Stimulated activated CD4-positive, alpha-beta T cell treated with anti-CD3 and anti-CD28 coated beads, Interleukin-15, amount 100 ng/mL, for 1 hour (primary cell): ENCODE results near the gene COL26A1.

Experiments used
- DNase-seq, 2 donors: peaks; one replicate each; pipeline ENCODE4 v3.0.0-alpha.2; 2020; ENCODE audit warnings: low read depth in 1 of 2, low spot score in 1 of 2

COL26A1 gene

DNA sequence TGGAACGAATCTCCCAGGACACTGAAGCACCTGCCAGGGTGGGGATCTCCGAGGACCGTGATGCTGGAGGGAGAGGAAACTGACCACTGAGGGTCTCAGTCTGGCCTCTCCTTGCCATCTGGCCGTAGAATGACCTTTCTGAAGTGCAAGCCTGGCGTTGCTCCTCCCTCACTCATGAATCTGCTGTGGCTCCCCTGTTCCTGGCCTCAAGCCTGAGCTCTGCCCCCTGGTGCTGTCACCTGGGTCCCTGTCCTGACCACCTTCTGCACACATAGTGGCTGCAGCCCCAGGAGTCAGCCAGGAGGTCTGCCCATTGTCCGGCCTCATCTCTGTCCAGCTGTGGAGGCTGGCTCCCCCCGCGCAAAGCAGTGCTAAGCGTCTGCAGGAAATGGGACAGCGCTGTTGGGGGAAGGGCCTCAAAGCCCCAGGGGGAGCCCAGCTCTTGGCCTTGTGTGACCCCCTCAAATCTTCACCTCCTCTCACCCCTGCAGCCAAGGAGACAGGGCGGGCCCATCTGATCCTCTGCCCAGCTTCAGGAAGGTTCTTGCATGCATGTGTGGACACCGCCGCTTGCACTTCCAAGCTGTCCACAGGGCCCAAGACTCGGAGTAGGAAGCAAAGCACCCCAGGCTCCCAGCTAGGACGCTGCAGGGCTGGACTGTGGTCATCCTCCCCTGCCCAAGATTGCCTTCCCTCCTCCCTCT, 200.7 kb downstream of the COL26A1 start:
- DNase-seq, result no peak

DNA sequence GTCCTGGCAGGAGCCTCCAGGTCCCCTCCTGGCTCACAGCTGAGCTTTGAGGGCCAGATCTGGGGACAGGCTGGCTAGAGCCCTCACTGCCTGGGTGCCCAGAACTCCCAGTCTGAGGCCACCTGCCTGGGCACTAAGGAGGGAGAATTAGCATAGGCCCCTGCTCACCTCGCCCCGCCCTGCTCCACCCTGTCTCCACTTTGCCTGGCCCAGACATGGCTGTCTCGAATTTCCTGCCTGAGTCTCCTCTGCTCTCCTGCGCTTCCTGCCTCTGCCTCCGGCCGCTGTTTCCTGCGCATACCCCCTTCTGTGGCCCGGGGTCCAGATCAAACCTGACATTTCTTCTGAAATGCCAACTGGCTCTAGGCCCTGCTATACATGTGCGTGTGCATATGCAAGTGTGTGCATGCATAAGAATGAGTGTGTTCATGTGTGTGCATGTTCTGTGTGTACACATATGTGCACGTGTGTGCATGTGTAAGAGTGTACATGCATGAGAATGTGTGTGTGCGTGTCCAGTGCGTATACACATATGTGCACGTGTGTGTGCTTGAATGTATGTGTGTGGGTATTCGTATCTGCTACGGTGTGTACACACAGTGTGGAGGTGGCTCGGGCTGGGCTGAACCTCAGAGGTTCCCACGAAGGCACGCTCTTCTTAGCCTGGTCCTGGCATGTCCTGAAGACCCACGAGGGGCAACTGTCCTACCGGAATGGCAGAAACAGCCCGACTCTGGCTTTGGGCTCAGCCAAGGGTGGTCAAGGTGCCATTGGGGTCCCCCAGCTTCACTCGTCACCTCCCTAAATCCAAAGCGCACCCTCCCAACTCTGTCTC, 201.5 kb downstream of the COL26A1 start:
- no peak for DNase-seq

DNA sequence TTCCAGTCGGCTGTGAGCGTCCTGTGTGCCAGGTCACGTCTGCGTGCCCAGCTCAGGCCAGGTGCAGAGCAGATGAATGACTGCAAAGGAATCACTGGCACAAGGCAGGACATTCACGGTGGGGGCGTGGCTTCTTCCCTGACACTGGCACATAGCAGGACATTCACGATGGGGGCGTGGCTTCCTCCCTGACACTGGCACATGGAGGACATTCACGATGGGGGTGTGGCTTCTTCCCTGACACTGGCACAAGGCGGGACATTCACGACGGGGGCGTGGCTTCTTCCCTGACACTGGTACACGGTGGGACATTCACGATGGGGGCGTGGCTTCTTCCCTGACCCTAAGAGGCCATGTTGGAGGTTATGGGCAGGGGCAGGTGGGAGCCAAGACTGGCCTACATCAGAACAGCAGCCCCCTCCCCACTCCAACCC, 202.1 kb downstream of the COL26A1 start:
- no peak for DNase-seq

DNA sequence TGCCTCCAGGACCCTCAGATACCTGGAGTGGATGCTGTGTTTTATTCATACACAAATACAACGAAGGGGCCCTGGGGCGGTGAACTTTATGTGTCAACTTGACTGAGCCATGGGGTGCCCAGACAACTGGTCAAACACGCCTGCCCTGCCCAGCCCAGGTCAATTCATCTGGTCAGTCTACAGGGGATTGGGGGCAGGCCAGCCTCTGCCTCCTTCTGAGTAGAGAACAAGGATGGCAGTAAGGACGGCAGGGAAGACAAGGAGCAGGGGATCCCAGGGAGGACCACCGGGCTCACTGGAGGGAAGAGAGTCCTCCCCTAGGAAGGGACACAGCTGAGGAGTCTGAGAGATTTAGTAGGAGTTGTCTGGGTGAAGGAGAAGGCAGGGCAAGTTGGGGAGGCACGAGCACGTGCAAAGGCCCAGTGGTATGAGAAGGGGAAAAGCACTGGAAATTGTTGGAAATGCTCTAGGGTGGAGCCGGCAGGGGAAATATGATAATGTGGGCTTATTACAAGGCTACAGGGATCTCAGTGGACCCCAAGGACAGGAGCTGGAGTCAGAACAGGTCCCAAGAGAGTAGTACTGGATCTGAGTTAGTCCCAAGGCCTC, 203.0 kb downstream of the COL26A1 start:
- no peak for DNase-seq

DNA sequence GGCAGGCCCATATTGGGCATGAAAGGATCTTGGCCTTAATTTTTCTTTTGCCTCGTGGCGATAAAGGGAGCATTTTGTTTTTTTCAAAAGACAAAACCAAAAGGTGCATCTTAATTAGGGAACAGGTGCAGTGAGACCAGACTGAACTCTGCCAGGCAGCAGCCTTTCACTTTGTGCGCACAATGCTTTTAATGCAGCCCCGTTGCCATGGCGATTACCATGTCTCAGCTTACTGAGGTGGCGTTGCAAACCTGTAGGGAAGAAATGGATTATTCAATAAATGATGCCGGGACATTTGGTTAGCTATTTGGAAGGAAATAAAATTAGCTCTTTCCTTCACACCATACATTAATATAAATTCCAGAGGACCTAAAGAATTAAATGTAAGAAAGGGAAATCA, 204.6 kb downstream of the COL26A1 start:
- no peak for DNase-seq

DNA sequence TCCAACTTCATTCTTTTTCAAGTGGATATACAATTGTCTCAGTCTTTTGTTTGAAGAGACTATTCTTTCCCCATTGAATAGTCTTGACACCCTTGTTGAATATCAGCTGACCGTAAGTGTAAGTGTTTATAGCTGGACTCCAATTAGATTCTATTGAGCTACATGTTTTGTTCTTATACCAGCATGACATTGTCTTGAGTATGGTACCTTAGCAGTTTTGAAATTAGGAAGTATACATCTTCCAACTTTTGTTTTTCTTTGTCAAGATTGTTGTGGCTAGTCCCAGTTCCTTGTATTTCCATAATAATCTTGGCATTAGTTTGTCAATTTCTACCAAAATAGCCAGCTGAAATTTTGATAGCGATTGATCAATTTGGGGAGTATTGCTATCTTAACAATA, 209.5 kb downstream of the COL26A1 start:
- no peak for DNase-seq

DNA sequence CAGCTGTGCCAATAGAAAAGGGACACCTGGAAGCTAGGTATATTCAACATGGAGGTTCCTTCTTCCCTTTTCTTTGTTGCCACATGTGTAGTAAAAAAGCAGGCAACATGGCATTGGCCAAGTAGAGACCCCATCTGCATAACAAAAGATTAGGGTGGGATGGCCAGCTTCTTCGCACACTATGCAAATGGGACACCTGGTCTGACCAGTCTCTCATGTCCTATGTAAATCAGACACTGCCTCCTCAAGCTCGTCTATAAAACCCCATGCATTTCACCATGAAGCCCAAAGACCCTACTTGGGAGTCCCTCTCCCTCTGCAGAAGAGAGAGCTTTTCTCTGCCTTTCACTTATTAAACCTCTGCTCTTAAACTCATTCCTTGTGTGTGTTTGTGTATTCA, 212.5 kb downstream of the COL26A1 start:
- no peak for DNase-seq

DNA sequence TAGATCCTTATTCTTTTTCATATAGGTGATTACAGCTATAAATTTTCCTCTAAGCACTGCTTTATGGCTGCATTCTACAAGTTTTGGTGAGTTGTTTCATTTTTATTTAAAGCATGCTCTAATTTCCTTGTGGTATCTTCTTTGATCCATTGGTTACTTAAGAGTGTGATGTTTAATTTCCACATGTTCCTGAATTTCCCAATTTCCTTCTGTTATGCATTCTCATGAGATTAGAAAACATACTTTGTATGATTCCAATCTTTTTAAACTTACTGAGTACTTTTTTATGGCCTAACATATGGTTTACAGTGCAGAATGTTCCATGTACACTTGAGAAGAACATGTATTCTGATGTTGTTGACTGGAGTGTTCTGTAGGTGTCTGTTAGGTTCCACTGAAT, 213.0 kb downstream of the COL26A1 start:
- DNase-seq, result no peak

DNA sequence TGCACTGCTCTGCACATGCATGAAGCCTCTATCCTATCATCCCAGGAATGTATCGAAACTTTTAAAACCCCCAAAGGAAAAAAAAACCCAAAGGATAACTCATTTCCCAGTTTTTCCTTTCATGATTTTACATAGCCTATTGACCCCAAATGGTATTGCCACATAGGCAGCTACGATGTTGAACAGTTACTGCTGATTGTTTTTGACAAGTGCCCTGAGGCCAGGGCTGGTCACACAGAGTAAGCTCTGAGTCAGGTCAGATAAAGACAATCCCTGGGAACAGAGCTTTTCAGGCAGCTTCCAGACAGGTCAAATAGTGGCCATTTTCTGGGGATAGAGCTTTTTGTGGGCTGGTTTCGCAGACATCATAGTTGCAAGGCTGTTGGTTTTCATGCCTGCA, 214.3 kb downstream of the COL26A1 start:
- no peak for DNase-seq

DNA sequence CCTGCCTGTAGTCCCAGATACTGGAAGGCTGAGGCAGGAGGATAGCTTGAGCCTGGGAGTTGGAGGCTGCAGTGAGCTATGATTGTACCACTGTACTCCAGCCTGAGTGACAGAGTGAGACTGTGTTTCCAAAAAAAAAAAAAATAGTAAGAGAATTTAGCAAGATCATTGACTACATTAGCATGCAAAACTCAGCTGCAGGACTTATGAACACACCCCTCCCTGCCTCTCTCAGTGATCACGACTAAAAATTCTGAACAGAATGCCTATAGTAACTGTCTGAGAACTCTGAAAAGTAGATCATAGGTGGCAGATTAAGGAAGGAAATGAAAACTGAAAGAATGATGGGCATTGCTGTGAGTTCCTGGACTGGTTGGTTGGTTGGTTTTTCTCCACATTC, 215.9 kb downstream of the COL26A1 start:
- no peak for DNase-seq

DNA sequence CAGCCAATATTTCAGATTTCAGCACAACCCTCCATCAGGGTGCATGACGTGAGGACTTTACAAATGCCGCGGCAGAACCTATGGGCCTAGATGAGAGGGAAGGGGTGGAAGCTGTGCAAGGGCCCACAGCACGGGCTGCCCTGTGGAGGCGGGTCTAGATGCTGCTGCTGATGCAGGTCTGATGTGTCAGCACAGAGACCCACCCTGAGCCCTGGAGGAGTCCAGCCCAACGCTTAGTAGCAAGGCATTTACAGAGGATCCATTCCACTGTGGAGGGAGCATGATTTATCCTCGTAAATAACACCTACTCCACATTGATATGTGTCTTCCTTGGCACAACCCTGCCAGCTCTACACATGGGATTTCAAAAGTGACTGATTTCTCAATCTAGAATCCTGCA, 217.9 kb downstream of the COL26A1 start:
- no peak for DNase-seq

DNA sequence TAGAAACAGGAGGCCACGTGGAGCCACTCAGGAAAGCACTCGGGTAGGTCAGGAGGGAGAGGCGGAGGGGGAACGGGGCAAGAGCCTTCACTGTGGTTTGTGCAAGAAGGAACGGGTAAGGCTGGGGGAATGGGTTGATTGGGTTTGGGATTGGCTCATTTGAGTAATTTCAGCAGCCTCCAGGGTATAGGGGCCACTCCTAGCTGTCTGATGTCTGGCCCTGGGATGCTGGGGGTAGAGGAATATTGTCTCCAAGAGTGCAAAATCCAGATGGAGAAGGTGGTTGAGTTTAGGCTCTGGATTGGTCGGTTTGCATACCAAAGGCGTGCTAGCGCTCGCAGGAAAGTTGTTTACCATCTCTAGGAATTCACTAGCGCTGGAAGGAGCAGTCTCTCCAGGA, 219.2 kb downstream of the COL26A1 start:
- no peak for DNase-seq

DNA sequence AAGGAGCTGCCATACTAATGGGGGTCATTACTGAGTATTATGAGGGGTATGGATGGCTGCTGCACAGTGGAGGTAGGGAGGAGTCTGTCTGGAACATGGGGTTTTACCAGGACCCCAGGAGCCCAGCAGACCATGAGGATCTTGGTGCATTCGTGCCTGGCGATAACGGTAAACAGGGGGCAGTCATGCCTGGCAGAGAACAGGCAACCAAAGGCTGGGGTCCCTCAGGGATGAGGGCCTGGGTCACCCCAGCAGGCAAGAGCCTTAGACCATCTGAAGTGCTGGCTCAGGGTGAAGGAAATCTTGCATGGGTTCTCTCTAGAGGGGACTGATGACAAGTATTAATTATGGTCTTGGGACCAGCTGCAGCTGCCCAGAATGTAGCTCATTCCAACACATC, 220.3 kb downstream of the COL26A1 start:
- no peak for DNase-seq

DNA sequence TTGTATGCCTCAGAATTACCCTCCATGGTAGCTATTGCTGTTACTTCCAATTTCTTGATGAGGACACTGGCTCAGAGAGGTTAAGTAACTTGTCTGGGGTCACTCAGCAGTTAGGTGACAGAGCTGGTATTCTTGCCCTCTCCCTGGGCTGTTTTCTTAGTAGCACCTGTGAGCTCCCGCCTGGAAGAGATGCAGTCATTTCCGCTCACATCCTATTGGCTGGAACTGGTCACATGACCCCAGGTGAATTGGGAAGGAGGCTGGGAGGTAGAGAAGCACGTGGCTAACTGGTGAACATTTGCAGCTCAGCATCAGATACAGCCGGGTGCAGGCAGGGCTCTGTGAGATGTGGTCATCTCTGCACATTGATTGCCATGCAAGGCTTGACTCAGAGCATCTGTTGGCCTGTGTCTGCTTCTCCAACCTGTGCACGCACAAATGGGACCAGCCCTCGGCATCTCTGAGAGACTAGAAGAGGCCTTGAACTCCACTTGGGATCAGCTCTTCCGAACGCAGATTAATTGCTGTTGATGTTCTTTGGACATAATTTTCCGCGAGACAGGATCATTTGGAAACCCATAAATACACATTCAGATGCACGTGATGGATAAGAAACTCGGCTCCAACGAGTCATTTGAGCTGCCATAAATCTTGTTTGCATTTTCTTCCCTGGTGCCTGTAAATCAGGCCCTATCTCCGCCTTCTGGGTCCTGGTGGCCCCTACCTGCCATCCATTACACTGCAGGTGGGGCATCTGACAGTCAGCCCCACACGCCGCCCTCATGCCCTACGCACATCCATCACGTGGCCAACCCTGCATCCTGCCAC, 223.6 kb downstream of the COL26A1 start:
- no peak for DNase-seq

DNA sequence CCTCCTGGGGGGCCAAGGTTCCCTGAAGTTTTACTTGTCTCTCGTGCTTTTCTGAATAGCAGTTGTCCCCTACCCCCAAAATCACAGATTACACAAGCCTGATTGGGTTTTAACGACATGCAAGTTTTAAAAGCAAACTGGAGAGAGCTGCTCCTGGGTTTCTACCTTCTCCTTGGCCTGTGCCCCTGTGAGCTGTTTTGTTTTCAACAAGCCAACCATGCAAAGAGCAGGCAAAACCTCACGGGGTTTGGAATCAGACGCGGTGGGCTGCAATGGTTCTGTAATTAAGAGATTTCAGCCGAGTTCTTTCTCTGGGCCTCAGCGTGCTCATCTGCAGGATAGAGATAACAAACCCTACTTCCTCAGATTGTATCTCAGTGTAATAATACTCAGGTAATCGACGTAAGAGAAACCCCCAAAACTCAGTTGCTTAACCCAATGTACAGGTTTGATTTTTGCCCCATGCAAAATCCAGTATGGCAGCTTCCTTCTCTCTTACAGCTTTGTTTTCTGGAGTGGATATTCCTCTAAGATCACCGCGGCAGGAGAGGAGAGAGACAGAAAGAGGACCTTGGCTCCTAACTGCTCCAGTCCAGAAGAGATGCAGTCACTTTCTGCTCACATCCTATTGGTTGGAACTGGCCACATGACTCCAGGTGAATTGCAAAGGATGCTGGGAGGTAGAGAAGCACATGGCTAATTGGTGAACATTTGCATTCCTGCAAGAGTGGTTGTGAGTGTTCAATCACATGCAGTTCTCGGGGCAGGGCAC, 224.4 kb downstream of the COL26A1 start:
- no peak for DNase-seq

DNA sequence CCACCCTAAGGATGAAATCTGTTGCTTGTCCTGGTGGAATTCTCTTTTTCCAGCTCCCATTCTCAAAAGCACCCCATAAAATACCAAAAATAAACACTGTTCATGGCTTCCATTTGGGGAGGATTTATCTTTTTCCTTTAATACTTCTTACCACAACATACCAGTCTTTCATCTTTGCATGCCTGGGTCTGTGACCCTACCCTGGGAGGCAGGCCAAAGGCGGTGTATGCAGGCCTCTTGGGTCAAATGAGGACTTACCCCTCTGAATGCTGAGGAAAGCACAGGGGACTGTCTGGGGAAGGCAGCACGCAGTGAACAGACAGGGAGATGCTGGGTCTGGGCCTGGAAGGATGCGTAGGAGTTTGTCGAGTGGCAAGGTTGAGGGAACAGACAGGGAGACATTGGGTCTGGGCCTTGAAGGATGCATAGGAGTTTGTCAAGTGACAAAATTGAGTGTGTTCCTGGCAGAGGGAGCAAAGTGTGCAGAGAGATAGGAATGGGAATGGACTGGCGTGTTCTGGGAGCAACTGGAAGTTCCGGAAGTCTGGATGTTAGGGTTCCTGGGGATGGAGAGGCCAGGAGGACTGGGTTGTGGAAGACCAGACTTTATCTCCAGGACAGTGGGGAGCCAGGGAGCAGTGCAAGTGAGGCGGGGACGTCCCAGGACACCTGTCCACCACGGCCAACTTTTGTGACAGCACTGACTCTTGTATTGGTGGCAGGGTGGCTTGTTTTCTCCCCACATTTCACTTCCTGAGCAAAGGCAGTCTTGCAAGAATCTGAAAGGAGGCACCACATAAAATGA, 225.7 kb downstream of the COL26A1 start:
- DNase-seq, result no peak

DNA sequence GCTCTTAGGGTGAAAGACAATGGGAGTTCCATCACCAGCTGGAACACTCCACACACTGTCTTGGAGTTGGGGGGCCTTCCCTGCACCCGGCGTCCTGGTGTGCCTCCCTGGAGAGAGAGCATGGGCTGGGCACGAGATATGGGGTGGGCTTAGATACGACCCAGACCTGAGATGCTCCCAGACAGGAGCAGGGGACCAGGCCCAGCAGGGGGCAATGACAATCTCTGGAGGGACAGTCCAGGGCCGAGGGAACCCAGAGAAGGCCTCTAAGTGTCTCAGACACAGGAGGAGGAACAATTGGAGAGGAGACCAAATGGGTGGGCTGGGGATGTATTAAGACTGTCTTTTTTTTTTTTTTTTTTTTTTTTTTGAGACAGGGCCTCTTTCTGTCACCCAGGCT, 226.4 kb downstream of the COL26A1 start:
- no peak for DNase-seq

DNA sequence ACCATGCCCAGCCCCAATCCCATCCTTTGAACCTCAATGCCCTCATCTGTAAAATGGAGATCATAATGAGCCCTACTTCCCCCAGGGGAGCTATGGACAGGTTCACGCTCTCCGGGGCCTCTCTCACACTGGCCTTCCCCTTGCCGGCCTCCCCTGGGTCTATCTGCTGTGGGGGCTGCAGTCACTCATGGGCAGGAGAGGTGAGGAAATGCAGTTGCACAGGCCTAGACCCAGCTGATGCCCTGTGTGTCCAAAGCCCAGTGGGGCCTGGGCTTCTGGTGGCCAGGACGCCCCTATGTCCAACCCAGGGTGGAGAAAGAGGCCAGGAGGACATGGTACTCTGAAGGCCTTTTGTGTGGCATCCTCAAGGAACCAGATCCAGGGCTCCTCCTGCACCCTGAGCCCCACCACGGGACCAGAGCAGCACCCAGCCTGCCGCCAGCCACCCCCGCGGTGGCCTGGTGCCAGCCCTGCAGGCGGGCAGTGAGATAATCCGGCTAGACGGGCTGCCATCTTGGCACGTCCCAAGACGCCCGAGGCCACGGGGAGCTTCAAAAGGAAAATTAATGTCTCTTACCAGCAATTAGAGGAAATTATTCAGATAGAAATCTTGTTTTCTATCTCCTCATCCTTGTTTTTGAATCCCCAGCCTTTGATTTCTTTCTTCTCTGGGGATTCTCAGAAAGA, 227.4 kb downstream of the COL26A1 start:
- DNase-seq, result no peak
